Measurements from ENCODE around the gene AZU1. TPM values are rescaled to one million over a fixed set of nuclear protein-coding genes. Genes with fewer than 3 reads are reported as not detected.

Gene AZU1
- total and polyA plus RNA-seq, 2 experiments from 2014 or later, result 1.5 to 5.7 TPM

GRCh38 chr19:868458-869244 lies 41.0 kb downstream of the AZU1 start:
- Histone ChIP-seq H3K27ac (no peak overlapping the region), H3K4me3 (no peak overlapping the region), H3K4me1 (ENCODE audit: low read depth) (no peaks in the 10 kb centered on the region), H3K27me3 (no peaks in the 10 kb centered on the region), H3K36me3 (peaks cover 10% of the 10 kb centered on the region), H3K9me3 (ENCODE audit: low read depth) (no peaks in the 10 kb centered on the region)
- TF ChIP-seq, protein P1, sequence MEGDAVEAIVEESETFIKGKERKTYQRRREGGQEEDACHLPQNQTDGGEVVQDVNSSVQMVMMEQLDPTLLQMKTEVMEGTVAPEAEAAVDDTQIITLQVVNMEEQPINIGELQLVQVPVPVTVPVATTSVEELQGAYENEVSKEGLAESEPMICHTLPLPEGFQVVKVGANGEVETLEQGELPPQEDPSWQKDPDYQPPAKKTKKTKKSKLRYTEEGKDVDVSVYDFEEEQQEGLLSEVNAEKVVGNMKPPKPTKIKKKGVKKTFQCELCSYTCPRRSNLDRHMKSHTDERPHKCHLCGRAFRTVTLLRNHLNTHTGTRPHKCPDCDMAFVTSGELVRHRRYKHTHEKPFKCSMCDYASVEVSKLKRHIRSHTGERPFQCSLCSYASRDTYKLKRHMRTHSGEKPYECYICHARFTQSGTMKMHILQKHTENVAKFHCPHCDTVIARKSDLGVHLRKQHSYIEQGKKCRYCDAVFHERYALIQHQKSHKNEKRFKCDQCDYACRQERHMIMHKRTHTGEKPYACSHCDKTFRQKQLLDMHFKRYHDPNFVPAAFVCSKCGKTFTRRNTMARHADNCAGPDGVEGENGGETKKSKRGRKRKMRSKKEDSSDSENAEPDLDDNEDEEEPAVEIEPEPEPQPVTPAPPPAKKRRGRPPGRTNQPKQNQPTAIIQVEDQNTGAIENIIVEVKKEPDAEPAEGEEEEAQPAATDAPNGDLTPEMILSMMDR (IDR thresholded peaks at IDR 0.05; ENCODE audit: low read depth, low read length), result no peak
- DNase-seq (ENCODE audit: low read depth in 1 of 2, low spot score in 1 of 2), result no peak

GRCh38 chr19:869245-870177 lies 41.9 kb downstream of the AZU1 start:
- H3K27me3 ChIP-seq, result no peaks in the 10 kb centered on the region
- H3K36me3 ChIP-seq, result peaks cover 10% of the 10 kb centered on the region
- no peaks in the 10 kb centered on the region for H3K9me3 ChIP-seq (ENCODE audit: low read depth)
- H3K4me3 ChIP-seq, result no peak overlapping the region
- TF ChIP-seq, protein P1 (IDR thresholded peaks at IDR 0.05; ENCODE audit: low read depth, low read length), result no peak
- peak in 1 of 2 donors; percentile 96 for DNase-seq (ENCODE audit: low read depth in 1 of 2, low spot score in 1 of 2)
- no peaks in the 10 kb centered on the region for H3K4me1 ChIP-seq (ENCODE audit: low read depth)
- H3K27ac ChIP-seq, result no peak overlapping the region

- Histone ChIP-seq H3K27me3 (no peaks in the 10 kb centered on the region), H3K9me3 (ENCODE audit: low read depth) (no peaks in the 10 kb centered on the region), H3K4me1 (ENCODE audit: low read depth) (no peaks in the 10 kb centered on the region), H3K27ac (no peak overlapping the region), H3K4me3 (no peak overlapping the region), H3K36me3 (peaks cover 10% of the 10 kb centered on the region)
- TF ChIP-seq, protein P1 (IDR thresholded peaks at IDR 0.05; ENCODE audit: low read depth, low read length), result no peak
- no peak for DNase-seq (ENCODE audit: low read depth in 1 of 2, low spot score in 1 of 2)
These were observed 42.7 kb downstream of the AZU1 start for GRCh38 chr19:870314-870713.

- TF ChIP-seq, protein P1 (IDR thresholded peaks at IDR 0.05; ENCODE audit: low read depth, low read length), result no peak
- H3K27ac ChIP-seq, result no peak overlapping the region
- no peaks in the 10 kb centered on the region for H3K27me3 ChIP-seq
- H3K36me3 ChIP-seq, result peaks cover 10% of the 10 kb centered on the region
- peak in 1 of 2 donors; percentile 50 for DNase-seq (ENCODE audit: low read depth in 1 of 2, low spot score in 1 of 2)
- no peaks in the 10 kb centered on the region for H3K9me3 ChIP-seq (ENCODE audit: low read depth)
- H3K4me3 ChIP-seq, result no peak overlapping the region
- no peaks in the 10 kb centered on the region for H3K4me1 ChIP-seq (ENCODE audit: low read depth)
These were observed 43.3 kb downstream of the AZU1 start for GRCh38 chr19:870963-871401.

DNA sequence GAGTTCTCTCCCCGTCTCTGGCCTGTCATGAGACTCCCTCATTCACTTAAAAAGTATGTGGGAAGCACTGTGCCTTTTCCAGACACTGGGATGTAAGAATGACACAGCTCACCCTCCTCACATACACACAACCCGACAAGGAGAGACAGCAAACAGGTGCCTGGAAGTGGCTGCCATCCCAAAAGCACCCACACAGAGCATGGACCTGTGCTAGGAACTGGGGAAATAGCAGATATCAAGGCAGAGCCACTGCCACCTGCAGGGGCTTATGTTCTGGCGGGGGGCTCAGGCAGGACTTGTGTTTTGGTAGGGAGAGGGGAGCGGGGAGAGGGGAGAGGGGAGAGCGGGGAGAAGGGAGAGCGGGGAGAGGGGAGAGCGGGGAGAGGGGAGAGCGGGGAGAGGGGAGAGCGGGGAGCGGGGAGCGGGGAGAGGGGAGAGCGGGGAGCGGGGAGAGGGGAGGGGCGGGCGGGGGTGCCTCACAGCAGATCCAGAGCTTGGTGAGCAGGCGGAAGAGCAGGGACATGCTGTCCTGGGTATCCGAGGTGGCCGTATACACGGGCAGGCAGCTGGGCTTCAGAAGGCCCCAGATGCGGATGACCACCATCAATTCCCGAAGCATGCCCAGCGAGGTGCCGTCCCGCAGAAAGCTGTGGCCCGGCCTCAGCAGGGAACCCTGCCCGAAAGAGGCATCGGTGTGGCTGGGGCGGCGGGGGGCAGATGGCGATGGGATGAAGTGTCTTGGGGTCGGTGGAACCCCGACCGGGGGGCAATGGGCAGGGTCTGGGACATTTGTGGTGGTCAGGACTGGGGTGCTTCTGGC lies 44.0 kb downstream of the AZU1 start:
- peak; percentile 23 to 56 for DNase-seq (ENCODE audit: low read depth in 1 of 2, low spot score in 1 of 2)
- Histone ChIP-seq H3K27me3 (no peaks in the 10 kb centered on the region), H3K27ac (no peak overlapping the region), H3K36me3 (peaks cover 10% of the 10 kb centered on the region), H3K4me1 (ENCODE audit: low read depth) (no peaks in the 10 kb centered on the region), H3K4me3 (no peak overlapping the region), H3K9me3 (ENCODE audit: low read depth) (no peaks in the 10 kb centered on the region)
- TF ChIP-seq, protein P1 (IDR thresholded peaks at IDR 0.05; ENCODE audit: low read depth, low read length), result no peak
